Measurements from ENCODE around the gene ARPC2. TPM values are rescaled to one million over a fixed set of nuclear protein-coding genes. Genes with fewer than 3 reads are reported as not detected.

The ARPC2 gene
- total RNA-seq, 1 donor from 2014 or later: 135 TPM

GRCh38 chr2:218172845-218173244, 44.1 kb upstream of the ARPC2 start:
- H3K9me3 ChIP-seq (replicated peaks): no peaks in the 10 kb centered on the region
- intact Hi-C loops (cut with micrococcal nuclease): no loop called here
- H3K27ac ChIP-seq (replicated peaks): no peak overlapping the region
- no peak for DNase-seq
- H3K4me1 ChIP-seq: no peaks in the 10 kb centered on the region
- no peak for TF ChIP-seq CTCF (IDR thresholded peaks at IDR 0.05; ENCODE audit: borderline replicate concordance)
- H3K36me3 ChIP-seq: no peaks in the 10 kb centered on the region
- peaks cover 37% of the 10 kb centered on the region for H3K27me3 ChIP-seq (ENCODE audit: low read depth)
- no peak overlapping the region for H3K4me3 ChIP-seq

DNA sequence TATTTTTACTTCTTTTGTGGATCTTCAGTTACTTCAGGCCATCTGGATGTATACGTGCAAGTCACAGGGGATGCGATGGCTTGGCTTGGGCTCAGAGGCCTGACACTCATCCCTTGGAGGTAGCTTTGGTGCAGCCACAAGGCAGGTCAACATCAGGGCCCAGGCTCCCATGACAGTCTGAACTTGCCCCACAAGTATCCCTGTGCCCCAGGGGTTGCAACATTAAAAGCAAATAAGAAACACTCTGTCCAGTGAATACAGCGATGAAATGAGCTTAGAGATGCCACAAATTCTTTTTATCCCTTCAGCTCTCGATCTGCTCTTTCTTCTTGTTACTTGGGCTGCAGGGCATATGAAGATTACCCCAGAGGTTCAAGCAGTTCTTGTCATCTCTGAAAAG, 37.2 kb upstream of the ARPC2 start:
- intact Hi-C loops (cut with micrococcal nuclease): no loop called here
- H3K4me3 ChIP-seq: no peak overlapping the region
- DNase-seq: no peak
- peaks cover 7% of the 10 kb centered on the region for H3K27me3 ChIP-seq (ENCODE audit: low read depth)
- H3K27ac ChIP-seq (replicated peaks): no peak overlapping the region
- H3K4me1 ChIP-seq: no peaks in the 10 kb centered on the region
- no peaks in the 10 kb centered on the region for H3K9me3 ChIP-seq (replicated peaks)
- TF ChIP-seq CTCF (IDR thresholded peaks at IDR 0.05; ENCODE audit: borderline replicate concordance): no peak
- H3K36me3 ChIP-seq: no peaks in the 10 kb centered on the region

- Histone ChIP-seq H3K9me3 (replicated peaks) (no peaks in the 10 kb centered on the region), H3K4me3 (no peak overlapping the region), H3K36me3 (no peaks in the 10 kb centered on the region), H3K27me3 (ENCODE audit: low read depth) (peaks cover 7% of the 10 kb centered on the region), H3K27ac (replicated peaks) (no peak overlapping the region), H3K4me1 (no peaks in the 10 kb centered on the region)
- no peak for TF ChIP-seq CTCF (IDR thresholded peaks at IDR 0.05; ENCODE audit: borderline replicate concordance)
- no peak for DNase-seq
- intact Hi-C loops (cut with micrococcal nuclease): no loop called here
Measured at GRCh38 chr2:218180467-218181114, 36.4 kb upstream of the ARPC2 start.

GRCh38 chr2:218184331-218184730, 32.7 kb upstream of the ARPC2 start:
- H3K27me3 ChIP-seq (ENCODE audit: low read depth): peaks cover 7% of the 10 kb centered on the region

GRCh38 chr2:218186355-218186766, 30.6 kb upstream of the ARPC2 start:
- intact Hi-C loops (cut with micrococcal nuclease): loop anchor here (2.0 kb wide), 1 partner anchor 44 kb away; no protein-coding TSS in a partner anchor
- no peaks in the 10 kb centered on the region for H3K9me3 ChIP-seq (replicated peaks)
- H3K4me3 ChIP-seq: no peak overlapping the region
- DNase-seq: peak; percentile 45
- peak; percentile 86 for TF ChIP-seq CTCF (IDR thresholded peaks at IDR 0.05; ENCODE audit: borderline replicate concordance)
- H3K27me3 ChIP-seq (ENCODE audit: low read depth): peaks cover 5% of the 10 kb centered on the region
- no peaks in the 10 kb centered on the region for H3K36me3 ChIP-seq
- H3K27ac ChIP-seq (replicated peaks): no peak overlapping the region
- peaks cover 10% of the 10 kb centered on the region for H3K4me1 ChIP-seq

More at GRCh38 chr2:218184331-218184730, 32.7 kb upstream of the ARPC2 start:
- Histone ChIP-seq H3K36me3 (no peaks in the 10 kb centered on the region), H3K4me1 (peaks cover 10% of the 10 kb centered on the region), H3K4me3 (no peak overlapping the region), H3K9me3 (replicated peaks) (no peaks in the 10 kb centered on the region), H3K27ac (replicated peaks) (no peak overlapping the region)
- DNase-seq: no peak
- TF ChIP-seq CTCF (IDR thresholded peaks at IDR 0.05; ENCODE audit: borderline replicate concordance): no peak
- intact Hi-C loops (cut with micrococcal nuclease): no loop called here
